ENCODE measurements around the gene UQCRC2.

- TF ChIP-seq CTCF (IDR thresholded peaks at IDR 0.05; ENCODE audit: poor library complexity) (no peak), EZH2phosphoT487 (IDR thresholded peaks at IDR 0.05; ENCODE audit: low read depth, severe bottlenecking, unreplicated experiment) (no peak), EZH2 (IDR thresholded peaks at IDR 0.05; ENCODE audit: borderline replicate concordance) (no peak)
These were observed 3.4 kb upstream of the UQCRC2 start for GRCh38 chr16:21949713-21950260.

Measured in hepatocyte (in vitro differentiated cells).